Tibial nerve (tissue), 4 donors: Measurements from ENCODE around the gene SLC46A1.

Source experiments
- EP300 ChIP-seq, 2 donors: sonication (generic); formaldehyde crosslinking; IDR thresholded peaks; one replicate each; pipeline ENCODE4 v1.6.1; 2017; ENCODE audit warnings: antibody characterized with exemption in 2 of 2, mild to moderate bottlenecking in 1 of 2
- TF ChIP-seq, protein P1 (sequence below), 5 experiments: fragments of 200-600 bp in 3 of 5; fragments of 450-650 bp in 2 of 5; sonication (generic) in 3 of 5; IDR thresholded peaks; one replicate each; pipeline ENCODE4 v1.5.1; 2016 to 2019; ENCODE audit warnings: antibody characterized with exemption in 5 of 5, mild to moderate bottlenecking in 3 of 5, moderate library complexity in 2 of 5

DNA sequence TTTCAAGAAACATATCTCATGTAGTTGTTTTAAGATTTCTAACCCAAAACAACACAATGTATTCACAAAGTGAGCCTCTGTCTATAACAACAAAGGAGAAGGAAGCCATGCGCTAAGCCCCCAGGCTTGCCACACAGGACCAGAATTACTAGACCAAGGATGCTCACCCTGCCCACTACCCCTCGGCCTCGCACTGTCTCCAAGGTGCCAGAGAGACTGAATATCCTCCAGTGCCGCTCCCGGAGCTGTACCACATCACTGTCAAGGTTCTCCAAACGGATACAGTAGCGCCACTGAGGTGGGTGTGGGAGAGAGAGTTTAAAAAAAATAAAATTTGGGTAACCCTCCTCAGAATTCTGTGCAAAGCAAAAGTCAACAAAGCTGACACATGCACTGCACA, 55.7 kb downstream of the SLC46A1 start:
- TF ChIP-seq, protein P1, sequence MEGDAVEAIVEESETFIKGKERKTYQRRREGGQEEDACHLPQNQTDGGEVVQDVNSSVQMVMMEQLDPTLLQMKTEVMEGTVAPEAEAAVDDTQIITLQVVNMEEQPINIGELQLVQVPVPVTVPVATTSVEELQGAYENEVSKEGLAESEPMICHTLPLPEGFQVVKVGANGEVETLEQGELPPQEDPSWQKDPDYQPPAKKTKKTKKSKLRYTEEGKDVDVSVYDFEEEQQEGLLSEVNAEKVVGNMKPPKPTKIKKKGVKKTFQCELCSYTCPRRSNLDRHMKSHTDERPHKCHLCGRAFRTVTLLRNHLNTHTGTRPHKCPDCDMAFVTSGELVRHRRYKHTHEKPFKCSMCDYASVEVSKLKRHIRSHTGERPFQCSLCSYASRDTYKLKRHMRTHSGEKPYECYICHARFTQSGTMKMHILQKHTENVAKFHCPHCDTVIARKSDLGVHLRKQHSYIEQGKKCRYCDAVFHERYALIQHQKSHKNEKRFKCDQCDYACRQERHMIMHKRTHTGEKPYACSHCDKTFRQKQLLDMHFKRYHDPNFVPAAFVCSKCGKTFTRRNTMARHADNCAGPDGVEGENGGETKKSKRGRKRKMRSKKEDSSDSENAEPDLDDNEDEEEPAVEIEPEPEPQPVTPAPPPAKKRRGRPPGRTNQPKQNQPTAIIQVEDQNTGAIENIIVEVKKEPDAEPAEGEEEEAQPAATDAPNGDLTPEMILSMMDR (IDR thresholded peaks at IDR 0.05), result no peak
- no peak for TF ChIP-seq EP300 (IDR thresholded peaks at IDR 0.05)
